GM18499 (cell line): ENCODE results near the gene TAF11.
"Not testable (repeated sequence)": the region's sequence is repeated elsewhere in the genome, so short reads cannot be mapped to it uniquely, and the experiment has no call there.

ENCODE experiments used
- ATAC-seq: cut with Tn5 transposase; IDR thresholded peaks from one replicate; pipeline ENCODE4 v1.9.1; 2021; ENCODE audit warnings: moderate number of reproducible peaks; ENCODE audit not compliant: insufficient read depth, unreplicated experiment

TAF11 gene

GRCh38 chr6:34871853-34872252 is 16.0 kb downstream of the TAF11 start:
- ATAC-seq: no peak

- no peak for ATAC-seq
Observed at GRCh38 chr6:34867484-34867883, 20.4 kb downstream of the TAF11 start.

GRCh38 chr6:34866509-34866908 is 21.3 kb downstream of the TAF11 start:
- ATAC-seq: no peak

- ATAC-seq: no peak
Observed at GRCh38 chr6:34865107-34865506, 22.7 kb downstream of the TAF11 start.

- no peak for ATAC-seq
Observed at GRCh38 chr6:34864007-34864406, 23.8 kb downstream of the TAF11 start.

GRCh38 chr6:34860776-34861175 is 27.1 kb downstream of the TAF11 start:
- no peak for ATAC-seq

GRCh38 chr6:34859951-34860350 is 27.9 kb downstream of the TAF11 start:
- no peak for ATAC-seq

GRCh38 chr6:34858681-34859080 is 29.2 kb downstream of the TAF11 start:
- ATAC-seq: no peak

GRCh38 chr6:34855463-34855862 is 32.4 kb downstream of the TAF11 start:
- no peak for ATAC-seq

GRCh38 chr6:34852406-34853085 is 35.3 kb downstream of the TAF11 start:
- ATAC-seq: no peak

GRCh38 chr6:34851361-34851760 is 36.5 kb downstream of the TAF11 start:
- ATAC-seq: no peak

GRCh38 chr6:34849066-34849465 is 38.8 kb downstream of the TAF11 start:
- ATAC-seq: not testable (repeated sequence)

- ATAC-seq: no peak
Observed at GRCh38 chr6:34839666-34840352, 48.0 kb downstream of the TAF11 start.

- no peak for ATAC-seq
Observed at GRCh38 chr6:34837528-34837927, 50.3 kb downstream of the TAF11 start.

- ATAC-seq: no peak
Observed at GRCh38 chr6:34836451-34836850, 51.4 kb downstream of the TAF11 start.

GRCh38 chr6:34836008-34836407 is 51.8 kb downstream of the TAF11 start:
- no peak for ATAC-seq

GRCh38 chr6:34834789-34835518 is 52.9 kb downstream of the TAF11 start:
- ATAC-seq: no peak

- ATAC-seq: no peak
Observed at GRCh38 chr6:34832942-34833341, 54.9 kb downstream of the TAF11 start.

- no peak for ATAC-seq
Observed at GRCh38 chr6:34829137-34829536, 58.7 kb downstream of the TAF11 start.
